Small intestine (tissue), 16 donors: ENCODE measurements around the gene SLC16A1. TPM values are rescaled to one million over a fixed set of nuclear protein-coding genes. Genes with fewer than 3 reads are reported as not detected.
"Not testable (repeated sequence)": the region's sequence is repeated elsewhere in the genome, so short reads cannot be mapped to it uniquely, and the experiment has no call there.

ENCODE experiments used
- DNase-seq, 2 donors: peaks; one replicate each; pipeline versions ENCODE4 v3.0.0 to v3.0.0-alpha.2; 2013
- FAIRE-seq: peaks from 2 replicates; lab custom pipeline; 2012; peaks lifted over from hg19 to GRCh38; lab: Jason Lieb, UNC
- H3K27ac ChIP-seq, 3 donors: one replicate each; pipeline ENCODE4 v1.5.1; 2013; ENCODE audit warnings: low read length in 2 of 3, mild to moderate bottlenecking in 2 of 3, control low read depth in 1 of 3, inconsistent platforms in 1 of 3, low read depth in 1 of 3, moderate library complexity in 1 of 3
- H3K27me3 ChIP-seq, 3 donors: one replicate each; pipeline ENCODE4 v1.6.1; 2013; ENCODE audit warnings: low read length in 3 of 3, inconsistent platforms in 1 of 3; ENCODE audit not compliant: control insufficient read depth in 3 of 3, insufficient read depth in 3 of 3
- H3K36me3 ChIP-seq, 3 donors: one replicate each; pipeline ENCODE4 v1.6.1; 2013; ENCODE audit warnings: low read length in 3 of 3, inconsistent platforms in 1 of 3, low read depth in 1 of 3, mild to moderate bottlenecking in 1 of 3, moderate library complexity in 1 of 3; ENCODE audit not compliant: control insufficient read depth in 3 of 3, insufficient read depth in 2 of 3
- H3K4me1 ChIP-seq, 3 donors: one replicate each; pipeline ENCODE4 v1.6.1; 2013; ENCODE audit warnings: low read length in 2 of 3, inconsistent platforms in 1 of 3, low read depth in 1 of 3, mild to moderate bottlenecking in 1 of 3, moderate library complexity in 1 of 3; ENCODE audit not compliant: control insufficient read depth in 3 of 3, insufficient read depth in 2 of 3
- H3K4me3 ChIP-seq, 3 donors: one replicate each; pipeline ENCODE4 v1.5.1; 2013; ENCODE audit warnings: low read length in 3 of 3, control low read depth in 1 of 3, inconsistent platforms in 1 of 3, low read depth in 1 of 3, mild to moderate bottlenecking in 1 of 3, moderate library complexity in 1 of 3
- H3K9me3 ChIP-seq, 2 donors: one replicate each; pipeline ENCODE4 v1.6.1; 2013; ENCODE audit warnings: low read depth in 1 of 2, low read length in 1 of 2; ENCODE audit not compliant: control insufficient read depth in 2 of 2, insufficient read depth in 1 of 2
- whole genome bisulfite sequencing, 3 donors: extraction: QIAGEN DNeasy Blood & Tissue Kit; methylation state at CpG; one replicate each; pipeline ENCODE4 v1.1.7; 2013; 5-methylcytosine and 5-hydroxymethylcytosine counted together
- long read RNA-seq, 10 donors: transcript quantifications; one replicate each; lab custom pipeline, GENCODE V29; 2026
- polyA plus RNA-seq, 4 donors: library from polyadenylated mRNA; stranded (reverse) in 3 of 4; unstranded in 1 of 4; fragments of 200-250 nt in 3 of 4; fragments of 120-200 nt in 1 of 4; gene quantifications; one replicate each; pipeline versions ENCODE4 v1.2.1 to v1.2.3, GENCODE V29; 2013
- donor health status: healthy with polysubstance abuse.
- donor health status: control.
- donor health status: control.
- donor health status: Bipolar disorder and iron deficiency.
- donor health status: healthy.

The SLC16A1 gene
- 10 to 100 TPM in 2 of 4 donors, 1 to 10 TPM in 2; 6.8 to 29.9 (median 14.6) TPM for polyA plus RNA-seq
- long read RNA-seq, donor 1, result 0 reads
- long read RNA-seq, donor 2, partial matches to known transcripts, result 0 of 2 reads
- long read RNA-seq, donor 2, other reads (novel, unspliced or antisense), result 0 of 2 reads
- long read RNA-seq, donor 3, partial matches to known transcripts, result 7 of 11 reads
- long read RNA-seq, donor 3, other reads (novel, unspliced or antisense), result 0 of 11 reads
- long read RNA-seq, donor 4, result 0 reads
- long read RNA-seq, donor 5, result 0 reads
- long read RNA-seq, donor 6, partial matches to known transcripts, result 0 of 5 reads
- long read RNA-seq, donor 6, other reads (novel, unspliced or antisense), result 0 of 5 reads
- long read RNA-seq, donor 7, result 0 reads
- long read RNA-seq, donor 8, result 0 reads
- long read RNA-seq, donor 9, partial matches to known transcripts, result 0 of 1 reads
- long read RNA-seq, donor 9, other reads (novel, unspliced or antisense), result 0 of 1 reads
- long read RNA-seq, donor 10, transcript SLC16A1-201 (5 exons, 3,910 nt), result major isoform, 7 of 21 reads
- long read RNA-seq, donor 10, partial matches to known transcripts, result 13 of 21 reads
- long read RNA-seq, donor 10, other reads (novel, unspliced or antisense), result 0 of 21 reads

GRCh38 chr1:112955773-112956543, at the start of gene SLC16A1:
Gene SLC16A1 (minus strand): TSS chr1:112956196. CDS start chr1:112929308, 26,888 bp downstream.
- no peaks in the 10 kb centered on the region for H3K9me3 ChIP-seq
- 0 to 1% (median 0%) methylated on average over 69 to 90 of the region's 90 CpGs for WGBS, 3 donors
- DNase-seq, result peak; percentile 89 to 93
- peak within 1 kb of the TSS; percentile 83 to 99 (median 90) for H3K27ac ChIP-seq
- H3K4me3 ChIP-seq, result peak within 1 kb of the TSS; percentile 65 to 75 (median 65)
- H3K27me3 ChIP-seq, result no peaks in the 10 kb centered on the region
- no peaks in the 10 kb centered on the region for H3K36me3 ChIP-seq
- peaks cover 0 to 20% (median 15%) of the 10 kb centered on the region in 3 donors for H3K4me1 ChIP-seq
- no peak for FAIRE-seq

- Histone ChIP-seq H3K36me3 (no peaks in the 10 kb centered on the region), H3K4me3 (no peak overlapping the region), H3K4me1 (peaks cover 0 to 7% (median 0%) of the 10 kb centered on the region in 3 donors), H3K27ac (no peak overlapping the region), H3K27me3 (no peaks in the 10 kb centered on the region), H3K9me3 (no peaks in the 10 kb centered on the region)
- WGBS, 3 donors, result 85 to 89% (median 87%) methylated on average over 18 of the region's 18 CpGs
- DNase-seq, result peak in 1 of 2 donors; percentile 16
- FAIRE-seq, result no peak
Observed at GRCh38 chr1:113003751-113004690, 48.0 kb upstream of the SLC16A1 start.

- H3K9me3 ChIP-seq, result no peaks in the 10 kb centered on the region
- no peaks in the 10 kb centered on the region for H3K27me3 ChIP-seq
- H3K4me1 ChIP-seq, result peaks cover 0 to 17% (median 5%) of the 10 kb centered on the region in 3 donors
- 96 to 97% (median 97%) methylated on average over 4 of the region's 4 CpGs for WGBS, 3 donors
- no peak overlapping the region for H3K27ac ChIP-seq
- FAIRE-seq (no peak), DNase-seq (no peak)
- no peak overlapping the region for H3K4me3 ChIP-seq
- peaks cover 0 to 4% (median 0%) of the 10 kb centered on the region in 3 donors for H3K36me3 ChIP-seq
Observed at GRCh38 chr1:113002297-113002696, 46.3 kb upstream of the SLC16A1 start.

GRCh38 chr1:112998592-112999235, 42.7 kb upstream of the SLC16A1 start:
- DNase-seq (peak; percentile 78 to 94), FAIRE-seq (no peak)
- no peak overlapping the region for H3K4me3 ChIP-seq
- peaks cover 0 to 13% (median 5%) of the 10 kb centered on the region in 3 donors for H3K4me1 ChIP-seq
- peaks cover 0 to 4% (median 0%) of the 10 kb centered on the region in 3 donors for H3K36me3 ChIP-seq
- no peaks in the 10 kb centered on the region for H3K27me3 ChIP-seq
- no peaks in the 10 kb centered on the region for H3K9me3 ChIP-seq
- 20 to 46% (median 31%) methylated on average over 7 of the region's 7 CpGs for WGBS, 3 donors
- peak overlapping the region in 1 of 3 donors; percentile 8 for H3K27ac ChIP-seq

GRCh38 chr1:112997781-112998180, 41.8 kb upstream of the SLC16A1 start:
- 74 to 90% (median 89%) methylated on average over 2 of the region's 2 CpGs for WGBS, 3 donors

GRCh38 chr1:112995890-112996289, 39.9 kb upstream of the SLC16A1 start:
- H3K27me3 ChIP-seq, result no peaks in the 10 kb centered on the region
- peaks cover 0 to 4% (median 0%) of the 10 kb centered on the region in 3 donors for H3K36me3 ChIP-seq
- H3K4me3 ChIP-seq, result no peak overlapping the region
- DNase-seq (peak in 1 of 2 donors; percentile 78), FAIRE-seq (no peak)
- H3K4me1 ChIP-seq, result peaks cover 0 to 13% (median 5%) of the 10 kb centered on the region in 3 donors
- H3K27ac ChIP-seq, result peak overlapping the region in 1 of 3 donors; percentile 38
- 24 to 69% (median 49%) methylated on average over 2 of the region's 2 CpGs for WGBS, 3 donors
- H3K9me3 ChIP-seq, result no peaks in the 10 kb centered on the region

More at GRCh38 chr1:112997781-112998180, 41.8 kb upstream of the SLC16A1 start:
- no peak for FAIRE-seq
- H3K4me3 ChIP-seq, result no peak overlapping the region
- H3K27me3 ChIP-seq, result no peaks in the 10 kb centered on the region
- H3K27ac ChIP-seq, result peak overlapping the region in 1 of 3 donors; percentile 8
- DNase-seq, result no peak
- H3K36me3 ChIP-seq, result peaks cover 0 to 4% (median 0%) of the 10 kb centered on the region in 3 donors
- H3K4me1 ChIP-seq, result peaks cover 0 to 13% (median 5%) of the 10 kb centered on the region in 3 donors
- H3K9me3 ChIP-seq, result no peaks in the 10 kb centered on the region

- FAIRE-seq, H3K27me3 ChIP-seq, H3K9me3 ChIP-seq, H3K36me3 ChIP-seq, H3K27ac ChIP-seq, H3K4me3 ChIP-seq, DNase-seq: not testable (repeated sequence)
- WGBS, 3 donors, result 95 to 97% (median 95%) methylated on average over 8 to 9 of the region's 9 CpGs
- H3K4me1 ChIP-seq, result peaks cover 0 to 13% (median 5%) of the 10 kb centered on the region in 3 donors
Observed at GRCh38 chr1:112995021-112995420, 39.0 kb upstream of the SLC16A1 start.
